GM21515 (cell line): Measurements from ENCODE around the gene FAM171A1.
"Not testable (repeated sequence)": the region's sequence is repeated elsewhere in the genome, so short reads cannot be mapped to it uniquely, and the experiment has no call there.

ENCODE experiments used
- ATAC-seq: cut with Tn5 transposase; IDR thresholded peaks from one replicate; pipeline ENCODE4 v1.9.1; 2021; ENCODE audit not compliant: unreplicated experiment

FAM171A1 gene

GRCh38 chr10:15320522-15321203, 50.4 kb downstream of the FAM171A1 start:
- ATAC-seq: no peak

GRCh38 chr10:15320118-15320517, 51.0 kb downstream of the FAM171A1 start:
- no peak for ATAC-seq

DNA sequence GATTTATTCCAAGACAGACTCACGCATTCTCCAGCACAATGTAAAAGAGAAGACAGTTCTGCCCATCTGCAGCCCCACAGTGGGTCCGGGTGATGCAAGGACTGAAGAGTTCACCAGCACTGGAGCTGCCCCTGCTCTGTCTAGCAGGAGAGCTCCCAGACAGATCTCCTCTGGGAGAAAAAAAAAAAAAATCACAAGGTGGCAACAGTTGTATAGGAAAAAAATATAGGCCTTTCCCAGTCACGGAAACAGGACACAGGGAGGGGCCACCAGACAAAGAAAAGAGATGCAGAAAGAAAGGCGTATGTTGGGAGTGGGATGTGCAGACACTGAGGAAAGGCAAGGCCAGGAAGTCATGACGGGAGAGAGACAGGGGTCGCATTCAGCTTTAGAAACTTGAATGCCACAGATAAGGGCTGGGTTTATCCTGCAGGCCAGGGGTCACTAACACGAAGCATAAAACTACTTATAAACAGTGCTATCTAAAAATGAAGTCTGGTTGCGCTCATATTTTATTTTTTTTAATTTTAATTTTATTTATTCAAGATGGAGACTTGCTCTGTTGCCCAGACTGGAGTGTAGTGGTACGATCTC, 54.1 kb downstream of the FAM171A1 start:
- no peak for ATAC-seq

DNA sequence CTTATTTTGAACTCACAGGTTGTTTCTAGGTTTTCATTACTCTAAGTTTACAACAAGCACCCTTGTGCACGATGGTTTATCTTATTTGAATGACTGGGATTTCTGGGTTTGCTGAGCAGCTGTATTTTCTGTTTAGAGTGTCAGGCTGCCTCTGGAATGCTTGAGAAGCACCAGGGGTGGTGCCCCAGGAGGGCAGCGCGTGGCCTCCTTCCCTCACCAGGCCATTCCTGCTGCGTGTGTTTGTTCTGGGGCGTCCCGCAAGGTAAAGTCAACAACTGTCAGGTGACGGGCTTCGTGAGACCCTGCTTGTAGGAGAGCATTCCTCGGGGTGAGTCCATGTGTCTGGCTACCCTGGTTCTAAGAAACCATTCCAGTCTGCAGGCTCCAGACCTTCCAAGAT, 54.9 kb downstream of the FAM171A1 start:
- ATAC-seq: no peak

DNA sequence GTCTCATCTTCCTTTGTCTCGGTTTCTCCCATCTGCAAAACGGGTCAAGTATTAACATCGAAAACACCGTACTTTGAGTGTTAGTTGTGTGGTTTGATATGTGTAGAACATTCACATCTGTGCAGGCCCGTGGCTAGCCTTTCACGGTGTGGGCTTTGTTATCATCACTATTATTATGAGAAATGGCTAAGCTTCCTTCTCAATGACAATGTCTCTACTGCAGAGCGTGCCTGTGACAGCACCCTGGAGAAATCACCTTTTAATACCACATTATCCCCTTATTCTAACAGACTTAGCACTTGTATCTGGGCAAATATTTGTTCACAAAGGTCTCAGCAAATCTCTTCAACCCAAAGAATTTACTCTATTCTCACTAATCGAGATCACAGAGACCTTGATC, 55.8 kb downstream of the FAM171A1 start:
- ATAC-seq: no peak

DNA sequence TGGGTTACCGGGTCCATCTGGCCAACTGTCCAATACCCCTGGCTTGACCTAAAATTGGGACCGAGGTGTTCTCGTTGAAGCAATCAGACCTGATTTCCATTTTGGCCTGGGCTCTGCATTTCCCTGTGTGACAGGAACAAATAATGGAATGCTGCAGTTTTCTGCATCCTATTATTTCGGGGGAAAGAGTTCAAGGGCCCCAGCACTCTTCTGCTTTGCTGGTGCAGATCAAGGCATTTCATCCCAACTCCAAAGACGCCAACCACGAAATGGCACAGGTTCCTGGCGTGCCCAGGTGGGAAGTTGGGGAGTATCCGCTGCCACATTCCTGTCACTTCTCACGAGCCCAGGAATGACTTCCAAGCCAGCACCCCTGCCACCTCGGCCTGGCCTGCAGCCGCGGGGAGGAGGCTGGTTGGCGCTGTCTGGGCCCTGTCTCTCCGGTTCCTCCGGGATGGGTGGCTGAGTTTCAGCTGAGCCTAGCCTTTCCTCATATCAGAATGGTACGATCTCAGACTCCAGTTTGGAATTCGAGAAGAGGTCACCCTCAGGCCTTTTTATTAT, 56.5 kb downstream of the FAM171A1 start:
- ATAC-seq: no peak

- ATAC-seq: no peak
Measured at GRCh38 chr10:15313843-15314242, 57.2 kb downstream of the FAM171A1 start.

- ATAC-seq: no peak
Measured at GRCh38 chr10:15313047-15313446, 58.0 kb downstream of the FAM171A1 start.

DNA sequence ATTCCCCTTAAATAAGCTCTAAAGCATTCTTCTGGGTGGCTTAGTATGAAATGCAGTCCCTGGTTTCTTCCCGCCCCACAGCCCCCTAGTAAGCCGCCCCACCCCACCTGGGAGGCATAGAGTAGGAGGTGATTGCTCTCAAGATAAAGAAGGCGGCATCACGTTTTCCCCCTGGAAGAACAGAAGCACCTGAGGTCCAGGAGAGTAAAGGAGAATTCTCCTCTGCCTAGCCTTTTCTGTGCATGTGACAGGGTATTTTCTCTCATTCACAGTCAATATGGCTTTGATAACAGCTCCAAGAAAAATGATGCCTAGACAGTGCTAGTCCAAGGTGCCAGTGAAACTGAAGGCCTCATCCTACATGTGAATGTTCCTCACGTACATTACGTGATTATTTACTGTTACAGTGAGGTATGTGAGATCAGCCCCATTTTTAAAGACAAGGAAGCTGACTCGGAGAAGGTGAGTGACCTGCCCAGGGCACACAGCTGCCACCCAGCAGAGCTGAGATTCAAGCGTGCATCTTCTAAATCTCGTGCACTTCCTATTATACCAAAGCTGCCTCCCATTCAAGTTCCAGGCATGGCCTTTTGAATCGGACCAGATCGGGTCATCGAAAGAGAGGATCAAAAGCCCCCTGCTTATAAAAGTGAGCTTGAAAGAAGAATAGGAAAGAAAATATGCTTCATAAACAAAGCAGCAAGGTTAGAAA, 59.4 kb downstream of the FAM171A1 start:
- ATAC-seq: no peak

- ATAC-seq: no peak
Measured at GRCh38 chr10:15310776-15311568, 60.1 kb downstream of the FAM171A1 start.

GRCh38 chr10:15309221-15309620, 61.9 kb downstream of the FAM171A1 start:
- no peak for ATAC-seq

DNA sequence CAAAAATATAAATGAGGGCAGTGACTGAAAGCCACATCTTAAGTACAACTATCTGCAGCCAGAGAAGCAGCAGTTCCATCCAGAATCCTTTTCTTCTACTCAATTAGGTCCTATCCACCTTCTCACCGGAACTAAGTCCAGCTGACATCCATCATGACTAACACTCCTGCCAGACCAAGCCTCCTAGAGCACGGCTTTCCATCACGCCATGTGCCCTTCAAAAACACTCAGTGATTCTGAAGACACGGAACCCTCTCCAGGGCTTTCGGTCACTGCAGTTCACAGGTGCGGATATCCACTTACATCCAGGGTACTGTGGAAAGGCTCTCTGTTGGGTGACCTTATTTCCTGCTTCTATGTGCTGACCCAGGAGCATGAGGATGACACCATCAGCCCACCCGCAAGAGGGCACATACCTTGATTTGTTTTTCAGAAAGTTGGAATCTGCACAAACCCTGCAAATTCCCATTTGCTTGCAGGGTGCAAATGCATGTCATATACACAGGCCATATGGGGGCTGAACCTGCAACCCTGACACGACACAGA, 64.3 kb downstream of the FAM171A1 start:
- ATAC-seq: no peak

DNA sequence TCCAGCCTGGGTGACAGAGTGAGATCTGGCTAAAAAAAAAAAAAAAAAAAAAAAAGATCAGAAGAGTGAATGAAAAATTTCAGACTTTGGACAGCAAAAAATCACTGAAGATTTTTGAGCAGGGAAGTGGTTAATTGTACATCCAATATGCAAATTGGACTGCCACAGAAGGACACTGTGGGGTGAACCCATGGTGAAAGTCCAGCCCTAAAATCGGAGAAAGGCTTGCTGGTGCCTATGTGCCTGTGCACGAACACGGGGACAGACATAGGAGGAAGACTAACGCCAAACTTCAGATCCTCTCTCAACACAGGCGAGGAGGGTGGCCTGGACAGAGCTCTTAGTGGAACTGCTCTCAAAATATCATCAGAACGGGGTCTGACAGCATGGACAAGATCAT, 65.5 kb downstream of the FAM171A1 start:
- ATAC-seq: no peak

- ATAC-seq: no peak
Measured at GRCh38 chr10:15305161-15305560, 65.9 kb downstream of the FAM171A1 start.

DNA sequence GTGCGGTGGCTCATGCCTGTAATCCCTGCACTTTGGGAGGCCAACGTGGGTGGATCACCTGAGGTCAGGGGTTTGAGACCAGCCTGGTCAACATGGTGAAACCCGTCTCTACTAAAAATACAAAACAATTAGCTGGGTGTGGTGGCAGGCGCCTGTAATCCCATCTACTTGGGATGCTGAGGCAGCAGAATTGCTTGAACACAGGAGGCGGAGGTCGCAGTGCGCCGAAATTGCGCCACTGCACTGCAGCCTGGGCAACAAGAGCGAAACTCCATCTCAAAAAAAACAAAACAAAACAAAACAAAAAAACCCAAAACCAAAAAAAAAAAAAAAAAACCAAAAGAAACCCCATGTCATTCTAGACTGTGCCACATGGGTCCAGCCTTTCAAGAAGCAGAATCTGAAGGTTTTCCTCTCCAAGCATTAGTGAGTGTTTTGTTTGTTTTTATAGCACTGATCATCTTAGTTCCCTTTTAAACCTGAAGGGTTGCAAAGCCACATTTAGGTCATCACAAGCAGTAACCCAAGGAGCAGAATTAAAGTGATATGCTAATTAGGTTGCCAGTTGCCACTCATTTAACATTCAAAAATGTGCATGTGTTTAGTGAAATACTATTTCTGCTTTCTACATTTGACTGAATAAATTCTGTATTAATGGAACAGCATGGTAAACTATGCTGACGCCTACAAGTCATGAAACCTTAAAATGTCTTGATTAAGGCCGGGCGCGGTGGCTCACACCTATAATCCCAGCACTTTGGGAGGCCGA, 68.7 kb downstream of the FAM171A1 start:
- ATAC-seq: not testable (repeated sequence)

DNA sequence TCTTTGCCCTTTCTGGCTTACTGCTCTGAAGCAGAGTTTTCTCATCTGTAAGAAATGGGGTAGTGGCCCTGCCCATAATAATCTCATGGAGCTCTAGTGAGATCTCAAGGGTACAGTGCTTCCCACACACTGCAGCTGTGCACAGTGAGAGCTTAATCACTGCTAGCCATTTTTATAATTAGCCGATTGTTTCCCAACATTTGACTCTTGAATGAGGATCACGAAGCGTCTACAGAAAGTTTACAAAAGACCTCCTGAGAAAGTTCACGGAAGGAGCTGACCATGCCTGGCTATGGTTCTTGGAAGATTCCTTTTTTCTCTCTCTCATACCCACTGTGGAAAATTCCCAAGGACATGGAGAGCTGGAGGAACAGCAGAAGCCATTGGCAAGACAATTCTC, 70.4 kb downstream of the FAM171A1 start:
- no peak for ATAC-seq

DNA sequence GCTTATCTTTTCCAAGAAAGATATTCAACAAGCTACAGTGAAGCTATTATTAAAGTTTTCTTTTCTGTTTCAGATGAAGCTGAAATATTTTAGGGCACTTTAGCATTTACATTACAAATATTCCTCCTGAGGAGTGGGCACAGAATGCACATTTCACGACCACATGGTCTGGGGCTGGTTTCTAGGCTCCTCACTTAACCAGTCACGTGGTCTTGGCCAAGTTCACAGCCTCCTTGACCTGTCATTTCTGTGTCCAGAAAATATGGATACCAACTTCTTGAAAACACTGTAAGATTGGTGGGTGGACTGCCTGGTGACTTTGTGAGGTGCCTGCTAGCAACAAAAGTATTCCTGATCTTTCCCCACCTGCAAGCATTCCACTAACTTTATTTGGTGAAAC, 70.9 kb downstream of the FAM171A1 start:
- ATAC-seq: no peak

DNA sequence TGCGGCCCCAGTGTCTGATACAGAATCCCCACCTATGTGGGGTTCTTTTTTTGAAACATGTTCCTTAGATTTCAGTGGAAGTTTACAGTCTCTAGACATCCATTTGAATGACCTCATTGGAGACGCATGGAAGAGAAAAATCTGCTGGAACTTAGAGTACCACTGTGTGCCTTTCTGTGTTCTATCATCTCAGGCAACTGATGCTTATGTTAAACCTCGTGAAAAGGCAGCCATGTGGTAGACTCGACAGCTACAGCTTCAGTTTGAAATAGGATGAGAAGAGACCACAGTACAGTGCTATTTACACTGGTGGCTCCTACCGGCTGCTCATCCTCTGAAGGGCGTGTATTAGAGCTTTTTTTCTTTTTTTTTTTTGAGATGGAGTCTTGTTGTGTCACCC, 74.4 kb downstream of the FAM171A1 start:
- no peak for ATAC-seq

DNA sequence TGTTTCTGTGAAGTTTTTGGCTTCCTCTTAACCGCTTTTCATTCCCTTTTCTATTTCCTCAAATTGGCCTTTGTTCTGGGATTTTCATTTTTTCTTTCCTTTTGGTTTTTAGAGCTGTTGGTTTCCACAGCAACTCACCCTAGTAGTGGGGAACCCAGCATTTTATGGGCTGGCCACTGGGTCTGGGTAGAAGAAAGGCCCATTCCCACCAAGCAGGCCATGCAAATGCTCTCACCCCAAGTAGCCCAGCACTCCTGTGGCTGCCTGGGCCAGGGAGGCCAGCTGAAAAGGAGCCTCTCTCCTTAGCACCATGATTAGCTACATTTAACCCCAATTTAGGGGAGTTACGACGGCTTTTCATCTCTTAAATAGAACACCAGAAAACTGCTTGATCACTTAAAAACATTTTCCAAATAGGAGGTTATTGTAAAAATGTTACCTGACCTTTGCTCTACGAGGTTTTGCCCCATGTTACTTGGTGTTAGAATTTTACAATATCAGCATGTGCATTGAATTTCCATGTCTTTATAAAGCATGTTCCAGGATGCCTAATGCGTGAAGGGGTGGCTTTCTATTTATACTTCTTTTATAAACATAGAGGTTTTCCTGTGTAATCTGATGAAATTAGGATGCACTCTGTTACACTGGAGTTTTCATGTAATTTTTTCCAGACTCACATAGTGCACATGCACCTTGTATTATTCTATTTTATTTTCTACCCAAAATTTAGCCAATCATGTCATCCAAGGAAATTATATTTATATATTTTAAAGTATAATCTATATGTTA, 75.4 kb downstream of the FAM171A1 start:
- ATAC-seq: no peak
